Effector memory CD4-positive, alpha-beta T cell (primary cell): ENCODE data around the gene KMT2B.
"Not testable (repeated sequence)": the region's sequence is repeated elsewhere in the genome, so short reads cannot be mapped to it uniquely, and the experiment has no call there.

Experiments
- DNase-seq, 3 donors: peaks; one replicate each; pipeline ENCODE4 v3.0.0-alpha.2; 2020
- H3K27ac ChIP-seq: 2 replicates; pipeline ENCODE4 v1.7.0; 2013; ENCODE audit warnings: mild to moderate bottlenecking, low read length, moderate library complexity; ENCODE audit not compliant: insufficient read depth, poor library complexity, severe bottlenecking
- H3K27me3 ChIP-seq: replicated peaks from 2 replicates; pipeline ENCODE4 v1.7.0; 2013; ENCODE audit warnings: mild to moderate bottlenecking, low read length; ENCODE audit not compliant: insufficient read depth, control insufficient read depth, poor library complexity, severe bottlenecking
- H3K36me3 ChIP-seq: 2 replicates; pipeline ENCODE4 v1.7.0; 2013; ENCODE audit warnings: mild to moderate bottlenecking, low read length, moderate library complexity; ENCODE audit not compliant: control insufficient read depth, insufficient read depth
- H3K4me1 ChIP-seq: 2 replicates; pipeline ENCODE4 v1.7.0; 2013; ENCODE audit warnings: low read length, mild to moderate bottlenecking; ENCODE audit not compliant: control insufficient read depth, insufficient read depth, poor library complexity, severe bottlenecking
- H3K4me3 ChIP-seq: 2 replicates; pipeline ENCODE4 v1.7.0; 2013; ENCODE audit warnings: low read length, low read depth, mild to moderate bottlenecking; ENCODE audit not compliant: insufficient read depth, poor library complexity, severe bottlenecking
- H3K9me3 ChIP-seq: 2 replicates; pipeline ENCODE4 v1.7.0; 2013; ENCODE audit warnings: mild to moderate bottlenecking, low read length, moderate library complexity; ENCODE audit not compliant: control insufficient read depth

KMT2B gene

DNA sequence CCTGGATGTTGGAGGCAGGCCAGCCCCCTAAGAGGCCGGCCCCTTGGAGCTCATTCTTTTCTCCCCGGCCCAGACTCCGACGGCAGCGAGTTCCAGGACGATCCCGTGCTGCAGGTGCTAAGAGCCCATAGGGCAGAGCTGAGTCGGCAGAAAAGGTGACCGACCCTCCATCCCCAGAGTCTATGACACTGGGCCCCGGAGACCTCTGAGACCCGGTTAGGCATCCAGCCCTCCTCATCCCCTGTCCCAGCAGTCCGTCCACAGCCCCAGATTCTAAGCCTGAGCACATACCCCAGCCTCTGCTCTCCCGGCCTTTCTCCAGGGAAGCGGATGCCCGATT, 50.2 kb downstream of the KMT2B start:
- H3K36me3 ChIP-seq = peaks cover 30% of the 10 kb centered on the region

DNA sequence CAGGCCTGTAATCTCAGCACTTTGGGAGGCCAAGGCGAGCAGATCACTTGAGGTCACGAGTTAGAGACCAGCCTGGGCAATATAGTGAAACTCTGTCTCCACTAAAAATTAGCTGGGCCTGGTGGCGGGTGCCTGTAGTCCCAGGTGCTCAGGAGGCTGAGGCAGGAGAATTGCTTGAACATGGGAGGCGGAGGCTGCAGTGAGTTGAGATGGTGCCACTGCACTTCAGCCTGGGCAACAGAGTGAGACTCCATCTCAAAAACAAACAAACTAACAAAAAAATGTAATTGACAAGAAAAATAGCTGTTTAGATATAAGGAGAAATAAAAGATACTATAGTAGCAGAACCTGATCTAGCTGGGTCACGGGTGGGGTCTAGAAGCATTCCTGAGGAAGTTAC, 54.6 kb downstream of the KMT2B start:
- Histone ChIP-seq H3K36me3 (peaks cover 12% of the 10 kb centered on the region), H3K4me1 (peaks cover 17% of the 10 kb centered on the region)
- not testable (repeated sequence) for H3K4me3 ChIP-seq, DNase-seq, H3K27ac ChIP-seq, H3K27me3 ChIP-seq, H3K9me3 ChIP-seq

More for the DNA sequence above, 50.2 kb downstream of the KMT2B start:
- DNase-seq = no peak
- no peaks in the 10 kb centered on the region for H3K27me3 ChIP-seq
- no peaks in the 10 kb centered on the region for H3K9me3 ChIP-seq
- no peak overlapping the region for H3K4me3 ChIP-seq
- H3K27ac ChIP-seq = no peak overlapping the region
- H3K4me1 ChIP-seq = no peaks in the 10 kb centered on the region

DNA sequence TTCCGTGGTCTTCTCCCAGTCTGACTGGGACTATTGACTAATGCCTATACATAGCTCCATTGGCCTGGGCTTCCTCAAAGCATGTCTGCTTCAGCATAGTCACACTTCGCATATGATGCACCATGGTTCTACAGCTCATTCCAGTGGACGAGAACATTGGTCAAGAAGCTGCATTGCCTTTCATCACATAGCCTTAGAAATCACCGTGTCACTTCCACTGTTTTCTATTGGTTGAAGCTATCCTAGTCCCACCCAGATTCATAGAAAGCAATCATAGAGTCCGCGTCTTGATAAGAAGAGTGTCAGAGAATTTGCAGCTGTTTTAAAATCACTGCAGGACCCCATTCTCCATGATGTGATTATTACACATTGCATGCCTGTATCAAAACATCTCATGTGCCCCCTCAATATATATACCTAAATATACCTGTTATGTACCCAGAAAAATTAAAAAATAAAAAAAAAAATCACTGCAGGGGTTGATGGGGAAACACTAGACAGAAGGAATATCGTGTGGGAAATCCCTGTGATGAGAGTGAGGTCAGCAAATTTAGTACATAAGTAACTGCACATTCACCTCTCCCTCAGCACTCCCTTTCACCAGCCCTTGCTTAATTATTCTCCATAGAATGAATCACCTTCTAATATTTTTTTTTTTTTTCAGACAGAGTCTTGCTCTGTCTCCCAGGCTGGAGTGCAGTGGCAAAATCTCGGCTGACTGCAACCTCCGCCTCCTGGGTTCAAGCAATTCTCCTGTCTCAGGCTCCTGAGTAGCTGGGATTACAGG, 55.4 kb downstream of the KMT2B start:
- Histone ChIP-seq H3K27me3 (no peaks in the 10 kb centered on the region), H3K4me1 (peaks cover 17% of the 10 kb centered on the region), H3K4me3 (no peak overlapping the region), H3K36me3 (peaks cover 8% of the 10 kb centered on the region), H3K27ac (no peak overlapping the region), H3K9me3 (no peaks in the 10 kb centered on the region)
- no peak for DNase-seq

DNA sequence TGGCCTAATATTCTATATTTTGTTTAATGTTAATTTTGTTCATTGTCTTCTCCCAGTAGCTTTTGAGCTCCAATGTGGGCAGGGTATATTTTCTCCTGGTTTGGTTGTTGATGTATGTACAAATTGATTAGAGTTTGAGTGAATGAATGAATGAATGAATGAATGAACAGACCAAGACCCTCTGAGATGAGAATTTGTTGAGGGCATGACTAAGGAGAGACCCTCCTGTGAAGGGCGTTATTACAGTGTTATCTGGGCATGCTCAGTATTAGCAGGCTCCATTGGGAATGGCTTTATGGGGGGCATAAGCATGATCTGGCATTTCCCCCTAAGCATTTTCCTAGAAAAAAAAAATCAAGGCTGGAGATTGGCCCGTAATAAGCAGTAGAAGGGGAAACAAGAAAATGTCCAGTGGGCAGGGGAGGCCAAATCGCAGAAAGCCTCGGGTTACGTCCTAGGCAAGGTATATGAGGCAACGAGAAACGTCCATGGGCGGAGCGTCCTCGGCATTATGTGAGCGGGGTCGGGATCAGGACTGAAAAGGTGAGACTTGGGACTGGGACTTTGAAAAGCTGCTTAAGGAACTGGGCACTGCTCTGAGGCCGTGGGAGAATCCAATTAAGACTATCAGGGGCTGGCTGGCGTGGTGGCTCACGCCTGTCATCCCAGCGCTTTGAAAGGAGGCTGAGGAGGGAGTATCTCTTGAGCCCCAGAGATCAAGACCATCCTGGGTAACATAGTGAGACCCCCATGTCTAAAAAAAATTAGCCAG, 56.7 kb downstream of the KMT2B start:
- Histone ChIP-seq H3K4me1 (peaks cover 17% of the 10 kb centered on the region), H3K27me3 (no peaks in the 10 kb centered on the region), H3K36me3 (no peaks in the 10 kb centered on the region), H3K9me3 (no peaks in the 10 kb centered on the region), H3K27ac (no peak overlapping the region), H3K4me3 (peak overlapping the region; percentile 50)
- DNase-seq = no peak

DNA sequence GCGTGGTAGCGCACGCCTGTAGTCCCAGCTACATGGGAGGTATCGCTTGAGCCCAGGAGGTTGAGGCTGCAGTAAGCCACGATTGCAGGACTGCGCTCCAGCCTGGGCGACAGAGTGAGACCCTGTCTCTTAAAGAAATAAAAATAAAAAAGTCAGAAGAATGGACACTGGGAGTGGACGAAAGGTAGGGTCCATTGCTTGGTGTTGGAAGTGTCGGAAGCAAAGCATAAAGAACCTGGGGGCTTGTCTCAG, 57.2 kb downstream of the KMT2B start:
- H3K4me1 ChIP-seq = peaks cover 17% of the 10 kb centered on the region
- H3K4me3 ChIP-seq = peak overlapping the region; percentile 50
- H3K27me3 ChIP-seq = no peaks in the 10 kb centered on the region
- H3K9me3 ChIP-seq = no peaks in the 10 kb centered on the region
- DNase-seq = no peak
- H3K27ac ChIP-seq = no peak overlapping the region
- no peaks in the 10 kb centered on the region for H3K36me3 ChIP-seq

DNA sequence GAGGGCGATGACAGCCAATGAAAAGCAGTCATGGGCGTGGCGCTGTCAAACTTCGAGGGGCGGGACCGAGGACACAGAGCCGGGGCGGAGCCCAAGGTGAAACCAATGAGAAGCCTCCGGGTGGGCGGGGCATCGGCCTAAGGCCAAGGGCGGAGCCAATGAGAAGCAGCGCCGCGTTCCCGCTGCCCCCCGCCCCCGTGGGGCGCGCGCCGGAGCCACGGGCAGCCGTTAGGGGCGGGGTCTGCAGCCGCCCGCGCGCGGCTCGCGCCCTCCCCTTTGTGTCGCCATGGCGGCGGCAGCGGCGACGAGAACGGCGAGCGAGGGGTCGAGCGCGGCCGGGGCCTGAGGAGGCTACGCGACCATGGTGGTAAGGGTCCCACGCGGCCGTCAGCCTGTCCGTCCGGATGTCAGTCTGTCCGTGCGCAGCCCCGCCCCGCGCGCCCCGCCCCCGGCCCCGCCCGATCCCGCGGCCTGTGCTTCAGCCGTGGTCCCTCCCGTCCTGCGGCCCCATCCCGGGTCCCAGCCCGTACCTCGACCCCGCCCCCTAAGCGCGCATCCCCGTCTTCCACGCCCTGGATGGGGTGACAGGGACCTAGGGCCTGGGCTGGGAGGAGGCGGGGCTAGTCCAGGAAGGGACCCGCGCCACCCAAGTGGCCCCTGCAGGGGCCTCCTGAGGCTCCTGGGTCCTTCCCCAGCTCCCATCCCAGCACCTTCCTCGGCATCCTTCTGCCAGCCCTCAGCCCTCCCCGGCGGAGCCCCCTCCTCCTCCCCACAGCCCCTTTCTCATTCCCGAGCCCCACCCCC, 57.7 kb downstream of the KMT2B start, which contains the start of gene ARHGAP33:
Gene ARHGAP33 (plus strand): TSS at position 267 of the 804 bp plus-strand sequence. CDS start 95 bp downstream, at position 362.
- peak; percentile 97 to 99 (median 97) for DNase-seq
- H3K4me3 ChIP-seq = peak within 1 kb of the TSS; percentile 59
- no peaks in the 10 kb centered on the region for H3K27me3 ChIP-seq
- H3K27ac ChIP-seq = no peak within 1 kb of the TSS
- H3K4me1 ChIP-seq = peaks cover 17% of the 10 kb centered on the region
- no peaks in the 10 kb centered on the region for H3K36me3 ChIP-seq
- H3K9me3 ChIP-seq = no peaks in the 10 kb centered on the region

DNA sequence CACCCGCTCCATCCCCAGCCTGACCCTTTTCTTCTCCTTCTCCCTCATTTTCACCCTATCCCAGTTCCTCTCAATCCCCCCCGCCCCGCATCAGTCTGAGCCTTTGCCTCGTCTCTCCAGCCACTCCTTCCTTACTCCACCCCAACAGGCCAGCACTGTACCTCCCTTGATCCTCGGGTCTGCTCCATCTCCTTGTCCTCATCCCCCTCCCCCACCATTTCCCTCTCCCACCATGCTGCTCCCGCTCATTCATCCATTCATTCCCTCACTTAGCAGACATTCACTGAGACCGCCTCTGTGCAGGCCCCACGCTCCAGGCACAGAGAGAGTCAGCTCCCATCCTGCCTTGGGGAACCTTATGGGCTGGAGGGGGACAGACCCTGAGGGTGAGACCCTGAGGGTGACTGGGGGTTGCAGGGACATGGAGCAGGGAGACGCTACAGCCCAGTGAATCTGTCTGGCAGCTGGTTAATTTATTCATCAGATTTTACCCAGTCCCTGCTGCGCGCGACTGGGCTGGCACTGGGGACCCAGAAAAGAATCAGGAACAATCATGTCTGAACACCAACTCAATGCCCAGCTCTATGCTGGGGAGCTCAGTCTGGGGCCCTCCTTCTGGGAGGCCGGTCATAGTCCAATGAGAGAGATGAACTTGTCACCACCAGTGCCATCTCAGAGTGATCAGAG, 58.4 kb downstream of the KMT2B start:
- DNase-seq = no peak
- H3K27ac ChIP-seq = no peak overlapping the region
- no peaks in the 10 kb centered on the region for H3K27me3 ChIP-seq
- H3K4me1 ChIP-seq = peaks cover 17% of the 10 kb centered on the region
- no peaks in the 10 kb centered on the region for H3K36me3 ChIP-seq
- H3K9me3 ChIP-seq = no peaks in the 10 kb centered on the region
- H3K4me3 ChIP-seq = peak overlapping the region; percentile 59

DNA sequence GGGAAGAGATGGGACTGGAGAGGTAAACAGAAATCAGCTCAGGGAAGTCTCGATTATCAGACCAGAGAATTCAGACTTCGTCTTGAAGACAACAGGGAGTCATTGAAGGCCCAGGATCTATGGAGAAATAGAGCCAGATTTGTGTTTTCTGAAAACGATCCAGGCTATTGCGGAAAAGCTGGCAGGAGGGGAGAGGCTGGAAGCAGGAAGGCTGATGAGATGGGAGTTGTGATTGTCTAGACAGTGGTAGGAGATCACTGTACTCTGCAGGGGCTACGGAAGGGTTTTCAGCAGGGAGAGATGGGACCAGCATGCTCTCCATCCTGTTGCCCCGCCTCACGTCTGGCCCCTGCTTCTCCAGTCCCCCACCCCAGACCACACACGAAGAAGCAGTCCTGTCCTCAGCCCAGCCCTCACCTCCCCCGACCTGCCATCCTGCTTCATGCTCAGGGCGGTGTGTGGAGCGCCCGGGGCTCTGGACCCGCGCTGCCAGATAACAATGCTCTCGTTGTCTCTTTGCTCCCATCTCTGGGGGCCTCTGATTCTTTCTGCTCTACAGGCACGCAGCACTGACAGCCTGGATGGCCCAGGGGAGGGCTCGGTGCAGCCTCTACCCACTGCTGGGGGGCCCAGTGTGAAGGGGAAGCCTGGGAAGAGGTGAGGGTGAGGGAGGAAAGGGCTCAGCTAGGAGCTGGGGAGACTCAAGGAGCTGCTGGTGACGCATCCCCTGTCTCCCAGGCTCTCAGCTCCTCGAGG, 59.5 kb downstream of the KMT2B start:
- Histone ChIP-seq H3K9me3 (no peaks in the 10 kb centered on the region), H3K4me1 (peaks cover 17% of the 10 kb centered on the region), H3K27ac (no peak overlapping the region), H3K36me3 (no peaks in the 10 kb centered on the region), H3K27me3 (no peaks in the 10 kb centered on the region), H3K4me3 (no peak overlapping the region)
- DNase-seq = no peak

DNA sequence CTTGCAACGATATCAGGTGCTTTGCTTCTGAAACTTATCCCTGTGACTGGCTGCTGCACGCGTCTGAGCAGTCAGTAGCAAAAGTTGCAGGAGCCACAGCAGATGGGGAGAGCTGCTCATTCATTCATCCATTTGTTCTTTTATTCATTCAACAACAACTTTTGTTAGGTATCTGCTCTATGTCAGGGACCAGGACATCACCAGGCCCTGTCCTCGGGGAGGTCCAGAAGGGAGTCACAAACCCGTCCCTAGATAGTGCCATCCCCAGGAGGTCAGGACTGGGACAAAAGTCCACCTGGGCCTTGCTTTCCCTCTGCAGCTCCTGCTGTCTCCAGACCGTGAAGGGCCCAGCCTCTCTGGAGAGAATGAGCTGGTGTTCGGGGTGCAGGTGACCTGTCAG, 60.2 kb downstream of the KMT2B start:
- no peaks in the 10 kb centered on the region for H3K27me3 ChIP-seq
- no peak for DNase-seq
- no peak overlapping the region for H3K27ac ChIP-seq
- peaks cover 17% of the 10 kb centered on the region for H3K4me1 ChIP-seq
- no peaks in the 10 kb centered on the region for H3K9me3 ChIP-seq
- peaks cover 3% of the 10 kb centered on the region for H3K36me3 ChIP-seq
- no peak overlapping the region for H3K4me3 ChIP-seq
